Erythroblast (primary cell): ENCODE data around the gene CACNA1C.

ENCODE experiments used
- DNase-seq, 2 experiments: peaks; one replicate each; lab custom pipeline; 2025; lab: John Stamatoyannopoulos, UW
- GATA1 ChIP-seq: IDR thresholded peaks from 2 replicates; pipeline ENCODE4 v1.6.1; 2011; ENCODE audit warnings: low read depth, mild to moderate bottlenecking, control low read depth, low read length, moderate library complexity
- POLR2A ChIP-seq: IDR thresholded peaks from 2 replicates; pipeline ENCODE4 v1.6.1; 2011; ENCODE audit warnings: mild to moderate bottlenecking, low read length

CACNA1C gene

DNA sequence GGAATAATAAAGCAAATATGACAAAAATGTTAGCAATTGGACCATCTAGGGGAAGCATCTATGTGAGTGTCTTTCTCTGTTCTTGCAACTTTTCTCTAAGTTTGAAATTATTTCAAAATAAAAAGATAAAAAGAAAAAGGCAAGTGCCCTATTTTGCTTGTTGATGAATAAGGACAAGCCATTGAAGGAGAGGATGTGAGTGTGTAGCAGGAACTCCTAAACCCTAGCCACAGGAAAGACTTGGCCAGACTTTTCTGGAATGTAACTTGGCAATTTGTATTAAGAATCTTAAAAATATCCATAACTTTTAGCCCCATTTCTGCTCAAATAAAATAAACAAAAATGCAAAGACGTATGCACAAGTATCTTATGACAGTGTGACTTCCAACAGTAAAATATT lies 279.4 kb downstream of the CACNA1C start:
- TF ChIP-seq GATA1 (no peak), POLR2A (no peak)
- no peak for DNase-seq

GRCh38 chr12:2332947-2333346 lies 280.2 kb downstream of the CACNA1C start:
- DNase-seq, result no peak
- TF ChIP-seq GATA1, result no peak
- TF ChIP-seq POLR2A, result no peak

GRCh38 chr12:2333491-2334195 lies 280.9 kb downstream of the CACNA1C start:
- DNase-seq, result no peak
- TF ChIP-seq GATA1 (no peak), POLR2A (no peak)

GRCh38 chr12:2334271-2334670 lies 281.5 kb downstream of the CACNA1C start:
- TF ChIP-seq GATA1 (no peak), POLR2A (no peak)
- DNase-seq, result peak; percentile 27 to 45

- no peak for TF ChIP-seq GATA1
- TF ChIP-seq POLR2A, result no peak
- DNase-seq, result peak; percentile 46 to 68
These were observed 281.9 kb downstream of the CACNA1C start for GRCh38 chr12:2334689-2335088.

GRCh38 chr12:2335109-2335508 lies 282.3 kb downstream of the CACNA1C start:
- DNase-seq, result no peak
- TF ChIP-seq POLR2A (no peak), GATA1 (no peak)

GRCh38 chr12:2335513-2335912 lies 282.7 kb downstream of the CACNA1C start:
- no peak for DNase-seq
- no peak for TF ChIP-seq GATA1
- TF ChIP-seq POLR2A, result no peak

- DNase-seq, result no peak
- no peak for TF ChIP-seq POLR2A
- TF ChIP-seq GATA1, result no peak
These were observed 283.1 kb downstream of the CACNA1C start for GRCh38 chr12:2335916-2336315.

- TF ChIP-seq POLR2A, result no peak
- no peak for TF ChIP-seq GATA1
- peak; percentile 26 to 43 for DNase-seq
These were observed 283.6 kb downstream of the CACNA1C start for GRCh38 chr12:2336409-2336829.

- no peak for DNase-seq
- TF ChIP-seq POLR2A (no peak), GATA1 (no peak)
These were observed 284.5 kb downstream of the CACNA1C start for GRCh38 chr12:2337031-2338010.

- TF ChIP-seq POLR2A (no peak), GATA1 (no peak)
- no peak for DNase-seq
These were observed 285.6 kb downstream of the CACNA1C start for GRCh38 chr12:2338381-2338780.

- TF ChIP-seq POLR2A, result no peak
- TF ChIP-seq GATA1, result no peak
- no peak for DNase-seq
These were observed 286.2 kb downstream of the CACNA1C start for GRCh38 chr12:2338991-2339431.

GRCh38 chr12:2341051-2341751 lies 288.4 kb downstream of the CACNA1C start:
- TF ChIP-seq GATA1 (no peak), POLR2A (no peak)
- DNase-seq, result no peak
